GM18909 (cell line): ENCODE measurements around the gene PHKB.

ENCODE experiments used
- ATAC-seq: cut with Tn5 transposase; IDR thresholded peaks from one replicate; pipeline ENCODE4 v1.9.1; 2021; ENCODE audit warnings: mild to moderate bottlenecking; ENCODE audit not compliant: unreplicated experiment, poor library complexity

PHKB gene

GRCh38 chr16:47611848-47612493 lies 150.8 kb downstream of the PHKB start:
- ATAC-seq: no peak

- no peak for ATAC-seq
Observed at GRCh38 chr16:47612711-47613110, 151.6 kb downstream of the PHKB start.

GRCh38 chr16:47613251-47613650 lies 152.1 kb downstream of the PHKB start:
- ATAC-seq: no peak

GRCh38 chr16:47617732-47618131 lies 156.6 kb downstream of the PHKB start:
- ATAC-seq: no peak

GRCh38 chr16:47622451-47623176 lies 161.5 kb downstream of the PHKB start:
- no peak for ATAC-seq

GRCh38 chr16:47624563-47624962 lies 163.4 kb downstream of the PHKB start:
- no peak for ATAC-seq

GRCh38 chr16:47625115-47625567 lies 164.0 kb downstream of the PHKB start:
- ATAC-seq: no peak

- no peak for ATAC-seq
Observed at GRCh38 chr16:47626246-47626645, 165.1 kb downstream of the PHKB start.

- no peak for ATAC-seq
Observed at GRCh38 chr16:47627085-47627639, 166.0 kb downstream of the PHKB start.

- ATAC-seq: no peak
Observed at GRCh38 chr16:47627721-47628120, 166.6 kb downstream of the PHKB start.

- no peak for ATAC-seq
Observed at GRCh38 chr16:47631131-47631530, 170.0 kb downstream of the PHKB start.

- ATAC-seq: no peak
Observed at GRCh38 chr16:47634126-47634525, 173.0 kb downstream of the PHKB start.

- ATAC-seq: no peak
Observed at GRCh38 chr16:47634727-47635126, 173.6 kb downstream of the PHKB start.

GRCh38 chr16:47636501-47637099 lies 175.5 kb downstream of the PHKB start:
- ATAC-seq: no peak

GRCh38 chr16:47638175-47638574 lies 177.0 kb downstream of the PHKB start:
- ATAC-seq: no peak

GRCh38 chr16:47640661-47641060 lies 179.5 kb downstream of the PHKB start:
- ATAC-seq: no peak

- no peak for ATAC-seq
Observed at GRCh38 chr16:47643323-47644000, 182.3 kb downstream of the PHKB start.

GRCh38 chr16:47644166-47644565 lies 183.0 kb downstream of the PHKB start:
- ATAC-seq: no peak

GRCh38 chr16:47644661-47645060 lies 183.5 kb downstream of the PHKB start:
- no peak for ATAC-seq

- no peak for ATAC-seq
Observed at GRCh38 chr16:47646914-47647313, 185.8 kb downstream of the PHKB start.

GRCh38 chr16:47657032-47657431 lies 195.9 kb downstream of the PHKB start:
- no peak for ATAC-seq
